Astrocyte (in vitro differentiated cells and primary cell): ENCODE results near the gene EPS8. TPM values are rescaled to one million over a fixed set of nuclear protein-coding genes. Genes with fewer than 3 reads are reported as not detected.

Experiments
- DNase-seq: peaks from one replicate; pipeline ENCODE4 v3.0.0-alpha.2; 2010; ENCODE audit warnings: low read depth
- FAIRE-seq: peaks from 2 replicates; lab custom pipeline; 2011; peaks lifted over from hg19 to GRCh38; lab: Jason Lieb, UNC
- H2AFZ ChIP-seq: 2 replicates; pipeline ENCODE4 v1.6.0; 2012; ENCODE audit warnings: low read depth, low read length, inconsistent platforms
- H3K27ac ChIP-seq: 2 replicates; pipeline ENCODE4 v1.5.1; 2011; ENCODE audit warnings: low read depth, low read length, inconsistent platforms
- H3K27me3 ChIP-seq: 2 replicates; pipeline ENCODE4 v1.6.0; 2011; ENCODE audit warnings: low read length, inconsistent platforms; ENCODE audit not compliant: insufficient read depth
- H3K36me3 ChIP-seq: 2 replicates; pipeline ENCODE4 v1.5.1; 2011; ENCODE audit warnings: low read length, inconsistent platforms; ENCODE audit not compliant: insufficient read depth
- H3K4me1 ChIP-seq: 2 replicates; pipeline ENCODE4 v1.5.1; 2011; ENCODE audit warnings: low read length, inconsistent platforms; ENCODE audit not compliant: insufficient read depth
- H3K4me2 ChIP-seq: 2 replicates; pipeline ENCODE4 v1.6.0; 2012; ENCODE audit warnings: low read length, inconsistent platforms
- H3K4me3 ChIP-seq: 2 replicates; pipeline ENCODE4 v1.5.1; 2011; ENCODE audit warnings: low read depth, mild to moderate bottlenecking, low read length, inconsistent platforms; ENCODE audit not compliant: insufficient read depth
- H3K79me2 ChIP-seq: 2 replicates; pipeline ENCODE4 v1.6.0; 2012; ENCODE audit warnings: mild to moderate bottlenecking, low read length, inconsistent platforms; ENCODE audit not compliant: insufficient read depth
- H3K9ac ChIP-seq: 2 replicates; pipeline ENCODE4 v1.6.0; 2012; ENCODE audit warnings: mild to moderate bottlenecking, low read length, inconsistent platforms
- H3K9me3 ChIP-seq: 2 replicates; pipeline ENCODE4 v1.5.1; 2012; ENCODE audit warnings: low read depth, mild to moderate bottlenecking, low read length, inconsistent platforms; ENCODE audit not compliant: insufficient read depth
- H4K20me1 ChIP-seq: 2 replicates; pipeline ENCODE4 v1.6.0; 2012; ENCODE audit warnings: low read length, inconsistent platforms; ENCODE audit not compliant: insufficient read depth
- H3K27ac Mint-ChIP-seq: one replicate; pipeline ENCODE4 v1.8.0; 2021; ENCODE audit warnings: mild to moderate bottlenecking, mixed read lengths; ENCODE audit not compliant: unreplicated experiment
- H3K27me3 Mint-ChIP-seq: one replicate; pipeline ENCODE4 v1.8.0; 2021; ENCODE audit warnings: low read depth, mixed read lengths; ENCODE audit not compliant: unreplicated experiment
- H3K36me3 Mint-ChIP-seq: one replicate; pipeline ENCODE4 v1.8.0; 2021; ENCODE audit warnings: low read depth, mixed read lengths; ENCODE audit not compliant: unreplicated experiment
- H3K4me1 Mint-ChIP-seq: one replicate; pipeline ENCODE4 v1.8.0; 2021; ENCODE audit warnings: low read depth, mixed read lengths; ENCODE audit not compliant: unreplicated experiment
- H3K4me3 Mint-ChIP-seq: one replicate; pipeline ENCODE4 v1.8.0; 2021; ENCODE audit warnings: mild to moderate bottlenecking, moderate library complexity, mixed read lengths; ENCODE audit not compliant: unreplicated experiment
- H3K9me3 Mint-ChIP-seq: one replicate; pipeline ENCODE4 v1.8.0; 2021; ENCODE audit warnings: mild to moderate bottlenecking, mixed read lengths; ENCODE audit not compliant: unreplicated experiment
- EZH2 ChIP-seq: IDR thresholded peaks from 2 replicates; pipeline ENCODE4 v1.6.1; 2012; ENCODE audit warnings: mild to moderate bottlenecking, low read length, inconsistent platforms; ENCODE audit not compliant: insufficient read depth
- total RNA-seq: library from RNA; stranded (reverse); gene quantifications from 2 replicates; pipeline ENCODE4 v1.2.1, GENCODE V29; 2021
- TF ChIP-seq, protein P1 (sequence below): IDR thresholded peaks from 2 replicates; pipeline ENCODE4 v1.5.1; 2011; ENCODE audit warnings: low read depth, mild to moderate bottlenecking, inconsistent platforms, low read length, moderate library complexity; ENCODE audit not compliant: insufficient read depth

Gene EPS8
- total RNA-seq, 1 donor from 2014 or later: 31.8 TPM

GRCh38 chr12:15596174-15596573 is 193.0 kb downstream of the EPS8 start:
- Histone ChIP-seq H4K20me1 (no peaks in the 10 kb centered on the region), H3K79me2 (no peaks in the 10 kb centered on the region), H3K36me3 (no peaks in the 10 kb centered on the region), H3K4me2 (no peak overlapping the region), H3K27ac (no peak overlapping the region), H2AFZ (no peak overlapping the region), H3K9me3 (no peaks in the 10 kb centered on the region), H3K4me1 (peaks cover 7% of the 10 kb centered on the region), H3K27me3 (no peaks in the 10 kb centered on the region), H3K9ac (no peak overlapping the region), H3K4me3 (no peak overlapping the region)
- Mint-ChIP-seq H3K4me3 (no peak overlapping the region), H3K27ac (no peak overlapping the region), H3K36me3 (no peaks in the 10 kb centered on the region), H3K27me3 (no peaks in the 10 kb centered on the region), H3K9me3 (no peaks in the 10 kb centered on the region), H3K4me1 (peaks cover 5% of the 10 kb centered on the region)
- TF ChIP-seq, protein P1, sequence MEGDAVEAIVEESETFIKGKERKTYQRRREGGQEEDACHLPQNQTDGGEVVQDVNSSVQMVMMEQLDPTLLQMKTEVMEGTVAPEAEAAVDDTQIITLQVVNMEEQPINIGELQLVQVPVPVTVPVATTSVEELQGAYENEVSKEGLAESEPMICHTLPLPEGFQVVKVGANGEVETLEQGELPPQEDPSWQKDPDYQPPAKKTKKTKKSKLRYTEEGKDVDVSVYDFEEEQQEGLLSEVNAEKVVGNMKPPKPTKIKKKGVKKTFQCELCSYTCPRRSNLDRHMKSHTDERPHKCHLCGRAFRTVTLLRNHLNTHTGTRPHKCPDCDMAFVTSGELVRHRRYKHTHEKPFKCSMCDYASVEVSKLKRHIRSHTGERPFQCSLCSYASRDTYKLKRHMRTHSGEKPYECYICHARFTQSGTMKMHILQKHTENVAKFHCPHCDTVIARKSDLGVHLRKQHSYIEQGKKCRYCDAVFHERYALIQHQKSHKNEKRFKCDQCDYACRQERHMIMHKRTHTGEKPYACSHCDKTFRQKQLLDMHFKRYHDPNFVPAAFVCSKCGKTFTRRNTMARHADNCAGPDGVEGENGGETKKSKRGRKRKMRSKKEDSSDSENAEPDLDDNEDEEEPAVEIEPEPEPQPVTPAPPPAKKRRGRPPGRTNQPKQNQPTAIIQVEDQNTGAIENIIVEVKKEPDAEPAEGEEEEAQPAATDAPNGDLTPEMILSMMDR: no peak
- no peak for TF ChIP-seq EZH2
- FAIRE-seq (no peak), DNase-seq (no peak)

- no peak overlapping the region for H3K27ac ChIP-seq
- H4K20me1 ChIP-seq: no peaks in the 10 kb centered on the region
- peaks cover 2% of the 10 kb centered on the region for H3K4me1 ChIP-seq
- H2AFZ ChIP-seq: no peak overlapping the region
- no peaks in the 10 kb centered on the region for H3K9me3 ChIP-seq
- H3K36me3 ChIP-seq: no peaks in the 10 kb centered on the region
- no peaks in the 10 kb centered on the region for H3K79me2 ChIP-seq
- Mint-ChIP-seq H3K4me1 (no peaks in the 10 kb centered on the region), H3K4me3 (no peak overlapping the region), H3K27me3 (peaks cover 2% of the 10 kb centered on the region), H3K27ac (no peak overlapping the region), H3K9me3 (no peaks in the 10 kb centered on the region), H3K36me3 (no peaks in the 10 kb centered on the region)
- H3K4me3 ChIP-seq: no peak overlapping the region
- DNase-seq: peak; percentile 7
- no peaks in the 10 kb centered on the region for H3K27me3 ChIP-seq
- no peak overlapping the region for H3K4me2 ChIP-seq
- peak; percentile 29 for FAIRE-seq
- TF ChIP-seq, protein P1: no peak
- no peak for TF ChIP-seq EZH2
- no peak overlapping the region for H3K9ac ChIP-seq
Measured at GRCh38 chr12:15592934-15593333, 196.3 kb downstream of the EPS8 start.

DNA sequence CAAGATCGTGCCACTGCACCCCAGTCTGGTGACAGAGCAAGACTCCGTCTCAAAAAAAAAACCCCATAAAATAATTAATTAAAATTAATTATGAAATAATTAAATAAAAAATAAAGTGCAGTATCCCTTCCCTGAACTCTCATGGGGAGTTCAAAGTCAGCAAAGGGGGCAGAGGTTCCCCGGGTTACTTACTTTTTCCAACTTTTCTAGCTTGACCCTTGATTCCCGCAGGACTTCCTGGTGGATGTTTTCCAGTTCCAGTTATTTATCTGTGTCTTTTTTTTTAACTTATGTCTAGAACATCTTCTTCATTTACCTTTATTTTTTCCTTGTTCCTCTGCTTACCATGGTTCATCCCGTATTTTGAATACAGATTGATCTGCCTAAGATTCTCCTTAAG is 197.4 kb downstream of the EPS8 start:
- no peak for FAIRE-seq
- TF ChIP-seq, protein P1: no peak
- no peak overlapping the region for H3K4me3 Mint-ChIP-seq
- no peaks in the 10 kb centered on the region for H3K36me3 Mint-ChIP-seq
- Histone ChIP-seq H4K20me1 (no peaks in the 10 kb centered on the region), H3K4me2 (no peak overlapping the region), H3K36me3 (no peaks in the 10 kb centered on the region), H3K4me3 (no peak overlapping the region), H3K27me3 (peaks cover 3% of the 10 kb centered on the region), H3K9ac (no peak overlapping the region), H2AFZ (no peak overlapping the region), H3K9me3 (no peaks in the 10 kb centered on the region), H3K27ac (no peak overlapping the region), H3K4me1 (peaks cover 2% of the 10 kb centered on the region), H3K79me2 (no peaks in the 10 kb centered on the region)
- peaks cover 2% of the 10 kb centered on the region for H3K27me3 Mint-ChIP-seq
- no peaks in the 10 kb centered on the region for H3K9me3 Mint-ChIP-seq
- H3K27ac Mint-ChIP-seq: no peak overlapping the region
- DNase-seq: no peak
- no peaks in the 10 kb centered on the region for H3K4me1 Mint-ChIP-seq
